ENCODE results near the gene ESRRB. TPM values are rescaled to one million over a fixed set of nuclear protein-coding genes. Genes with fewer than 3 reads are reported as not detected.

The ESRRB gene
- total RNA-seq, 1 donor from 2014 or later, result not detected

DNA sequence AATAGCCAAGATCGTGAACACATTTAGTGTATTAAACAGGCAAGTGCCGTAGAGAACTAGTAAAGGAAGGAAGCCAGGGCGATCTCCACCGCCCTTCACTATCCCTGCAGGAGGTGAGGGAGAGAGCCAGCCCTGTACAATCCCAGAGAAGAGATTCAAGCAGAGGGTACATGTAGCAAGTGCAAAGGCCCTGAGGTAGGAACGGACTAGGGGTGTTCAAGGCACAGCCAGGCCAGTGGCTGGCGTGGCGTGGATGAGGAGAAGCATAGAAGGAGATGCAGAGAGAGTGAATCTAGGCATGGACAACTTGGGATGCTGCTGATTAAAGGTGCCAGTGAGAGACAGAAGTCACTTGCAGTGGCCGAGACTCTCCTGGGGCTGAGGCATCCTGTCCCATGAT lies 39.1 kb upstream of the ESRRB start:
- no peaks in the 10 kb centered on the region for H3K36me3 Mint-ChIP-seq (ENCODE audit: unreplicated experiment)
- peaks cover 17% of the 10 kb centered on the region for H3K27me3 Mint-ChIP-seq (ENCODE audit: unreplicated experiment)
- no peaks in the 10 kb centered on the region for H3K4me1 Mint-ChIP-seq (ENCODE audit: unreplicated experiment)
- TF ChIP-seq, protein P1, sequence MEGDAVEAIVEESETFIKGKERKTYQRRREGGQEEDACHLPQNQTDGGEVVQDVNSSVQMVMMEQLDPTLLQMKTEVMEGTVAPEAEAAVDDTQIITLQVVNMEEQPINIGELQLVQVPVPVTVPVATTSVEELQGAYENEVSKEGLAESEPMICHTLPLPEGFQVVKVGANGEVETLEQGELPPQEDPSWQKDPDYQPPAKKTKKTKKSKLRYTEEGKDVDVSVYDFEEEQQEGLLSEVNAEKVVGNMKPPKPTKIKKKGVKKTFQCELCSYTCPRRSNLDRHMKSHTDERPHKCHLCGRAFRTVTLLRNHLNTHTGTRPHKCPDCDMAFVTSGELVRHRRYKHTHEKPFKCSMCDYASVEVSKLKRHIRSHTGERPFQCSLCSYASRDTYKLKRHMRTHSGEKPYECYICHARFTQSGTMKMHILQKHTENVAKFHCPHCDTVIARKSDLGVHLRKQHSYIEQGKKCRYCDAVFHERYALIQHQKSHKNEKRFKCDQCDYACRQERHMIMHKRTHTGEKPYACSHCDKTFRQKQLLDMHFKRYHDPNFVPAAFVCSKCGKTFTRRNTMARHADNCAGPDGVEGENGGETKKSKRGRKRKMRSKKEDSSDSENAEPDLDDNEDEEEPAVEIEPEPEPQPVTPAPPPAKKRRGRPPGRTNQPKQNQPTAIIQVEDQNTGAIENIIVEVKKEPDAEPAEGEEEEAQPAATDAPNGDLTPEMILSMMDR (IDR thresholded peaks at IDR 0.05), result no peak
- no peak for DNase-seq (ENCODE audit: extremely low spot score, unreplicated experiment)
- H3K4me3 Mint-ChIP-seq (ENCODE audit: unreplicated experiment), result no peak overlapping the region
- no peaks in the 10 kb centered on the region for H3K9me3 Mint-ChIP-seq (ENCODE audit: unreplicated experiment)
- H3K27ac Mint-ChIP-seq (ENCODE audit: unreplicated experiment), result no peak overlapping the region

DNA sequence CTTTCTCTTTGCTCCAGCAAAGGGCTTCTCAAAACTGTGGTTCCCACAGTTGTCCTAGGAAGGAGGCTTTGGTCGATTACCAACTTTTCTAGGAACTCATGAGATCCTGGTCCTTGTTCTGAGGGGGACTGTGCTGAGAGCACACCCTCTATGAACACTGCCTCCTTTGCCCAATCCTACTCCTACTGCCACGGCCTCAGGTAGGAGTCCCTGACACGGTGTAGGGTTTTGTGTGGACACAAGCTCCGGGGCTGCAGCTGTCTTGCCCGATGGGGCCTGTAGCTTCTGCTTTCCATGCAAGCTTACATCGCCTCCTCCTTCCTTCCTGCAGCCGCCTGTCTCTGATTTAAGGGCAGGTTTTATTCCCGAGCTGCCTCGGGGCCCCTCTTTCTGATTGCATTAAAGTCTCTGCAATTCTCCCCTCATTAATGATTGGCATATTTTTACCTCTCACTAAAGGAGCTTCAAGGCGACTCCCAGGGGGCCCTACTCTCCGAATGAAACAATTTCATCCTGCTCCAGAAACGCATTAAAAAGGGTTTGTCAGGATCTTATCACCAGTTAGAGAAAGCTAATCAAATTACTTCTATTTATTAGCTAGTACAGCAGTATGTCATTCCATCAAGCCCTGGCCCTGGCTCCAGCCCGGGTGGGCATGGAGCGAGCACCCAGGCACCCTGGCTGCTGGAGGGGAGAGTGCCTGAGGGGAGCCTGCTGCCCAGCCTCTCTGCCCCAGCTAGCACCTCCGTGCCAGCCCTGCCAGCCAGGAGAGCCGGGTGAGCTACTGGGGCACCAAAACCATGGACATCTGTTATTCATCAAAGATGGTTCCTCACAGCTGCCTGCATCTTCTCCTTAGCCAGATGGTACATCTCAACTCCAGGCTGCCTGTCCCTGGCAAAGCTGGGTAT lies 38.0 kb upstream of the ESRRB start:
- TF ChIP-seq, protein P1 (IDR thresholded peaks at IDR 0.05), result no peak
- no peaks in the 10 kb centered on the region for H3K36me3 Mint-ChIP-seq (ENCODE audit: unreplicated experiment)
- no peak overlapping the region for H3K4me3 Mint-ChIP-seq (ENCODE audit: unreplicated experiment)
- H3K27ac Mint-ChIP-seq (ENCODE audit: unreplicated experiment), result no peak overlapping the region
- no peaks in the 10 kb centered on the region for H3K9me3 Mint-ChIP-seq (ENCODE audit: unreplicated experiment)
- H3K27me3 Mint-ChIP-seq (ENCODE audit: unreplicated experiment), result peaks cover 24% of the 10 kb centered on the region
- no peaks in the 10 kb centered on the region for H3K4me1 Mint-ChIP-seq (ENCODE audit: unreplicated experiment)
- no peak for DNase-seq (ENCODE audit: extremely low spot score, unreplicated experiment)

DNA sequence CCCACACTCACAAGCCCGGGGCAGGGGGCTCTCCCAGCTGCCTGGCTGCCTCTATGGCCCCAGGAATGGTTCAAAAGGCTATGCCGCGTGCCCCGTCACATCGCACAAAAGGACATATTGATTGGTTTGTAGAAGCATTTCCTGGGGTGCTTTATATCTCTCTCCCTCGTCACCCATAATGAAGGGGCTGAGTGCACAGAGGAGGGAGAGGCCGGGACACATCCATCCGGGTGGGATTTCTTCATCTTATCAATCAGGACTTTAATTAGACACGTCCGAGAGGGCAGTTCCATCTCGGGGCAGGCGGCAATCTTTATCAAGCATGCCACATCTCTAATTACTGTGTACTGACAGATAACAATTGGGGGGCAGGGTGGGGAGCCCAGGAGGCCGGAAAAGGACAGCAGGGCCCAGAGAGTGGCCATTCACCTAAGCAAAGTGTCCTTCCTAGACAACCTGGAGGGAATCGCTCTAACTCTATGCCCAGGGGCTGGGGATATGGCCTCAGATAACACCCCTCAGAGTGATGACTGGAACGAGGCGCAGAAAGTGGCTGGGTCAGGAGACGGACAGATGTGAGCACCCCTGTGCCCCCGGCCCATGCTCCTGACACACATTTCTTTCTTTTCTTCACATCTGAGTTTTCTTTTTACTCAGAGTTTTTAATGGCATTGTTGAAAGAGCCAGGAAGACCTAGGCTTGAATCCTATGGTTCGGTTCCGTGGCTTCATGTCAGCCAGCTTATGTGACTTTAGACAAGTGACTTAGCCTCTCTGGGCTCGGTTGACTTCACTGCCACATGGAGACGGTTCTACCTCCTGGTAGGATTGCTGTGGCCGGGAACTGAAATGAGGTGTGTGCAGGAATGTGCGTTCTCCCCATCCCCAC lies 36.0 kb upstream of the ESRRB start:
- no peak overlapping the region for H3K27ac Mint-ChIP-seq (ENCODE audit: unreplicated experiment)
- no peaks in the 10 kb centered on the region for H3K4me1 Mint-ChIP-seq (ENCODE audit: unreplicated experiment)
- no peak for DNase-seq (ENCODE audit: extremely low spot score, unreplicated experiment)
- H3K9me3 Mint-ChIP-seq (ENCODE audit: unreplicated experiment), result no peaks in the 10 kb centered on the region
- H3K4me3 Mint-ChIP-seq (ENCODE audit: unreplicated experiment), result no peak overlapping the region
- peaks cover 26% of the 10 kb centered on the region for H3K27me3 Mint-ChIP-seq (ENCODE audit: unreplicated experiment)
- no peaks in the 10 kb centered on the region for H3K36me3 Mint-ChIP-seq (ENCODE audit: unreplicated experiment)
- TF ChIP-seq, protein P1 (IDR thresholded peaks at IDR 0.05), result no peak

DNA sequence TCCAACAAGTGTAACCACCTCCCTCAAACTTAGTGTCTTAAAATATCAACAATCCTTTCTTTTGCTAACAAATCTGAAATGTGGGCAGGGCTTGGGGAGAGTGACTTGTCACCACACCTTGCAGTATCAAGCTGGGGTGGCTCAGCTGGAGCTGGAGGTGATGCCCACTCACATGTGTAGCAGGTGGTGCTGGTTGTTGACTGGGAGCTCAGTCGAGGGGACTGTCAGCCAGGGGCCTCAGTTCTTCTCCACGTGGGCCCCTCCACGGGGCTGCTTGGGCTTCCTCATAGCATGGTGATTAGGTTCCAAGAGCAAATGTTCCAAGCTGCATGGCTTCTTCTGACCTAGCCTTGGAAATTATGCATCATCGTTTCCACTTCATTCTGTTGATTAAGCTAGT lies 32.6 kb upstream of the ESRRB start:
- DNase-seq (ENCODE audit: extremely low spot score, unreplicated experiment), result no peak
- H3K27me3 Mint-ChIP-seq (ENCODE audit: unreplicated experiment), result peaks cover 21% of the 10 kb centered on the region
- H3K36me3 Mint-ChIP-seq (ENCODE audit: unreplicated experiment), result no peaks in the 10 kb centered on the region
- no peaks in the 10 kb centered on the region for H3K4me1 Mint-ChIP-seq (ENCODE audit: unreplicated experiment)
- H3K27ac Mint-ChIP-seq (ENCODE audit: unreplicated experiment), result no peak overlapping the region
- no peak overlapping the region for H3K4me3 Mint-ChIP-seq (ENCODE audit: unreplicated experiment)
- no peaks in the 10 kb centered on the region for H3K9me3 Mint-ChIP-seq (ENCODE audit: unreplicated experiment)
- TF ChIP-seq, protein P1 (IDR thresholded peaks at IDR 0.05), result no peak

Data from osteocyte (in vitro differentiated cells).